HCT116 (cell line): ENCODE results near the gene XKR7.

Experiments used
- FOSL1 ChIP-seq: IDR thresholded peaks from 2 replicates; pipeline ENCODE4 v1.6.1; 2012; ENCODE audit warnings: low read depth
- JUND ChIP-seq: IDR thresholded peaks from 2 replicates; pipeline ENCODE4 v1.6.1; 2012
- POLR2A ChIP-seq: IDR thresholded peaks from 2 replicates; pipeline ENCODE4 v1.7.0; 2011; ENCODE audit warnings: borderline replicate concordance; ENCODE audit not compliant: insufficient read depth, insufficient read length; ENCODE audit errors: extremely low read depth
- YY1 ChIP-seq: IDR thresholded peaks from 2 replicates; pipeline ENCODE4 v1.6.1; 2011; ENCODE audit warnings: low read length, low read depth, moderate library complexity, mild to moderate bottlenecking; ENCODE audit not compliant: insufficient replicate concordance; ENCODE audit errors: extremely low read depth
- TF ChIP-seq, protein P1 (sequence below), 3 experiments: fragments of 200-600 bp in 1 of 3; sonication (generic) in 1 of 3; IDR thresholded peaks in 2 of 3; conservative IDR thresholded peaks in 1 of 3; 2 replicates each; pipeline ENCODE4 v1.5.1; 2012 to 2017; ENCODE audit warnings: low read depth in 2 of 3, low read length in 2 of 3, antibody characterized with exemption in 1 of 3, borderline replicate concordance in 1 of 3, control low read depth in 1 of 3, mild to moderate bottlenecking in 1 of 3, mixed read lengths in 1 of 3, mixed run types in 1 of 3, moderate library complexity in 1 of 3; ENCODE audit not compliant: insufficient read depth in 1 of 3
- TF ChIP-seq, protein P2 (sequence below): IDR thresholded peaks from 2 replicates; pipeline ENCODE4 v1.6.1; 2012; ENCODE audit warnings: low read depth

DNA sequence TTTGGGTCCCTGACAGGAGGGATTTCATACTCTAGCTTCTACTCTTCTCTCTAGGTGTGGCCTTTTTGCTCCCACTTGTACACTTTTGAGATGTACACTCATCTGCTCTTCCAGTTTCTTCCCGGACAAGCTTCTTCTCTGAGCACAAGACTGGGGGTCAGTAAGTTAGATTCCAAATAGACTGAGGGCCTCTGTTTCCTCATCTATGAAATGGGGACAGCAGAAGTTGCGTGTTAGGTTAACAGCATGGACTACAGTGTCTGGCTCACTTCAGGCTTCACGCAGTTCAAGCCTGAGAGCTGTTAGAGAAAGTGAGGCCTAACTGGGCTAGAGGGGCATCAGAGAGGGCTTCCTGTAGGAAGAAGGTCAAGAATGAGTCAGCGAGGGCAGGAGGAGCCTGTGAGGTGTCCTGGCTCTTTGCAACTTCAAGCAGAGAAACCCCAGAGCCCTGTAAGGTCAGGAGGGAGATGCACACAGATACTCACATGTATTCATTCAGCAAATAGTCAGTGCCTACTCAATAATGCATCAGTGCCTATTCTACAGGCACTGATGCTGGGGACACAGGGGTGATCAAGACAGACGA lies 20.6 kb downstream of the XKR7 start:
- TF ChIP-seq JUND = no peak
- TF ChIP-seq POLR2A = no peak
- TF ChIP-seq, protein P1, sequence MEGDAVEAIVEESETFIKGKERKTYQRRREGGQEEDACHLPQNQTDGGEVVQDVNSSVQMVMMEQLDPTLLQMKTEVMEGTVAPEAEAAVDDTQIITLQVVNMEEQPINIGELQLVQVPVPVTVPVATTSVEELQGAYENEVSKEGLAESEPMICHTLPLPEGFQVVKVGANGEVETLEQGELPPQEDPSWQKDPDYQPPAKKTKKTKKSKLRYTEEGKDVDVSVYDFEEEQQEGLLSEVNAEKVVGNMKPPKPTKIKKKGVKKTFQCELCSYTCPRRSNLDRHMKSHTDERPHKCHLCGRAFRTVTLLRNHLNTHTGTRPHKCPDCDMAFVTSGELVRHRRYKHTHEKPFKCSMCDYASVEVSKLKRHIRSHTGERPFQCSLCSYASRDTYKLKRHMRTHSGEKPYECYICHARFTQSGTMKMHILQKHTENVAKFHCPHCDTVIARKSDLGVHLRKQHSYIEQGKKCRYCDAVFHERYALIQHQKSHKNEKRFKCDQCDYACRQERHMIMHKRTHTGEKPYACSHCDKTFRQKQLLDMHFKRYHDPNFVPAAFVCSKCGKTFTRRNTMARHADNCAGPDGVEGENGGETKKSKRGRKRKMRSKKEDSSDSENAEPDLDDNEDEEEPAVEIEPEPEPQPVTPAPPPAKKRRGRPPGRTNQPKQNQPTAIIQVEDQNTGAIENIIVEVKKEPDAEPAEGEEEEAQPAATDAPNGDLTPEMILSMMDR (IDR thresholded peaks at IDR 0.05 in 2 of 3, conservative IDR thresholded peaks at IDR 0.05 in 1 of 3; ENCODE audit: borderline replicate concordance in 1 of 3, insufficient read depth in 1 of 3, low read depth in 2 of 3, low read length in 2 of 3) = no peak
- TF ChIP-seq, protein P2, sequence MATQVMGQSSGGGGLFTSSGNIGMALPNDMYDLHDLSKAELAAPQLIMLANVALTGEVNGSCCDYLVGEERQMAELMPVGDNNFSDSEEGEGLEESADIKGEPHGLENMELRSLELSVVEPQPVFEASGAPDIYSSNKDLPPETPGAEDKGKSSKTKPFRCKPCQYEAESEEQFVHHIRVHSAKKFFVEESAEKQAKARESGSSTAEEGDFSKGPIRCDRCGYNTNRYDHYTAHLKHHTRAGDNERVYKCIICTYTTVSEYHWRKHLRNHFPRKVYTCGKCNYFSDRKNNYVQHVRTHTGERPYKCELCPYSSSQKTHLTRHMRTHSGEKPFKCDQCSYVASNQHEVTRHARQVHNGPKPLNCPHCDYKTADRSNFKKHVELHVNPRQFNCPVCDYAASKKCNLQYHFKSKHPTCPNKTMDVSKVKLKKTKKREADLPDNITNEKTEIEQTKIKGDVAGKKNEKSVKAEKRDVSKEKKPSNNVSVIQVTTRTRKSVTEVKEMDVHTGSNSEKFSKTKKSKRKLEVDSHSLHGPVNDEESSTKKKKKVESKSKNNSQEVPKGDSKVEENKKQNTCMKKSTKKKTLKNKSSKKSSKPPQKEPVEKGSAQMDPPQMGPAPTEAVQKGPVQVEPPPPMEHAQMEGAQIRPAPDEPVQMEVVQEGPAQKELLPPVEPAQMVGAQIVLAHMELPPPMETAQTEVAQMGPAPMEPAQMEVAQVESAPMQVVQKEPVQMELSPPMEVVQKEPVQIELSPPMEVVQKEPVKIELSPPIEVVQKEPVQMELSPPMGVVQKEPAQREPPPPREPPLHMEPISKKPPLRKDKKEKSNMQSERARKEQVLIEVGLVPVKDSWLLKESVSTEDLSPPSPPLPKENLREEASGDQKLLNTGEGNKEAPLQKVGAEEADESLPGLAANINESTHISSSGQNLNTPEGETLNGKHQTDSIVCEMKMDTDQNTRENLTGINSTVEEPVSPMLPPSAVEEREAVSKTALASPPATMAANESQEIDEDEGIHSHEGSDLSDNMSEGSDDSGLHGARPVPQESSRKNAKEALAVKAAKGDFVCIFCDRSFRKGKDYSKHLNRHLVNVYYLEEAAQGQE = no peak
- no peak for TF ChIP-seq FOSL1
- TF ChIP-seq YY1 = no peak
